NCI-H510A (cell line): ENCODE data around the gene GCNT2.
A peak's percentile ranks its signal among the peaks of the same experiment; 100 is the strongest.
"Not testable (repeated sequence)": the region's sequence is repeated elsewhere in the genome, so short reads cannot be mapped to it uniquely, and the experiment has no call there.

Source experiments
- DNase-seq: peaks from one replicate; lab custom pipeline; 2025; lab: John Stamatoyannopoulos, UW

The GCNT2 gene

GRCh38 chr6:10580570-10580969 is 59.4 kb downstream of the GCNT2 start:
- DNase-seq: no peak

- not testable (repeated sequence) for DNase-seq
These were observed 60.3 kb downstream of the GCNT2 start for GRCh38 chr6:10581402-10581801.

GRCh38 chr6:10582774-10583508 is 61.8 kb downstream of the GCNT2 start:
- peak; percentile 40 for DNase-seq

DNA sequence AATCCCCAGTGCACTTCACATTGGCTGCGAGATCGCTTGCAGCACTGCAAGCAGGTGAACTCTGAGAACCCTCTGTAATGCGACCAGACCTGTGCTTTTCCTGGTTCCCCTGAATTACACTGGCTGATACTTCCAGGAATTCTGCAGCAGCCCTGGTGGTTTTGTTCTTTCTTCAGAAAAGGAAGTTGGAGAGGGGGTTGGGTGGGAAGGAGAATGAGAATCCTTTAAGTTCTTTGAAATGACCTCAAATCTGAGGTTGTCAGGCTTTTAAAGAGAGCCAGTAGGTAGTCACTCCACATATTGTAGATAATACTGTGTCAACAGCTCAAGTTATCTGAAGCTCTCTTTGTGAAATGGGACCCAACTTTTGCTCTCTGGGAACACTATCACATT is 62.4 kb downstream of the GCNT2 start:
- DNase-seq: no peak

- no peak for DNase-seq
These were observed 63.5 kb downstream of the GCNT2 start for GRCh38 chr6:10584607-10585006.

- no peak for DNase-seq
These were observed 64.2 kb downstream of the GCNT2 start for GRCh38 chr6:10585209-10585845.

- no peak for DNase-seq
These were observed 65.2 kb downstream of the GCNT2 start for GRCh38 chr6:10586302-10586701.

- no peak for DNase-seq
These were observed 66.7 kb downstream of the GCNT2 start for GRCh38 chr6:10587656-10588406.

DNA sequence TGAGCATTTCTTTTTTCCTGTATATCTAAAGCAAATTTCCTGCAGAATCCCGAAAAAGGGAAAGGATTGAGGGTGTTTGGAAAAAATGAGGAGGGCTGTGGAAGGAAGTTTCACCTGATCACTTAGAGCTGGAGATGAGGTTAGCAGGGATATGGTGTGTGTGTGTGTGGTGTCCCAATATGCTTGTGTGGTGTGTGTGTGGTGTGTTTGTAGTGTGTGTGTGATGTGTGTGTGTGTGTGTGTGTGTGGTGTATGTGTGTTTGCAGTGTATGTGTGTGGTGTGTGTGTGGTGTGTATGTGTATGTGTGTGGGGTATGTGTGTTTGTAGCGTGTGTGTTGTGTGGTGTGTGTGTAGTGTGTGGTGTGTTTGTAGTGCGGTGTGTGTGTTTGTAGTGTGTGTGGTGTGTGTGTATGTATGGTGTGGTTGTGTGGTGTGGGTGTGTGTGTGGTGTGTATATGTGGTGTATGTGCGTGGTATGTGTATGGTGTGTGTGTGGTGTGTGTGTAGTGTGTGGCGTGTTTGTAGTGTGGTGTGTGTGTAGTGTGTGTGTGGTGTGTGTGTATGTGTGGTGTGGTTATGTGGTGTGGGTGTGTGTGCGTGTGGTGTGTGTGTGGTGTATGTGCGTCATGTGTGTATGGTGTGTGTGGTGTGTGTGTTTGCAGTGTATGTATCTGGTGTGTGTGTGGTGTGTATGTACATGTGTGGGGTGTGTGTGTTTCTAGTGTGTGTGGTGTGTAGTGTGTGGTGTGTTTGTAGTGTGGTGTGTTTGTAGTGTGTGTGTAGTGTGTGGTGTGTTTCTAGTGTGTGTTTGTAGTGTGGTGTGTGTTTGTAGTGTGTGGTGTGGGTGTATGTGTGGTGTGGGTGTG is 67.6 kb downstream of the GCNT2 start:
- no peak for DNase-seq

GRCh38 chr6:10589429-10589727 is 68.2 kb downstream of the GCNT2 start:
- DNase-seq: no peak

- no peak for DNase-seq
These were observed 68.8 kb downstream of the GCNT2 start for GRCh38 chr6:10589983-10590382.

DNA sequence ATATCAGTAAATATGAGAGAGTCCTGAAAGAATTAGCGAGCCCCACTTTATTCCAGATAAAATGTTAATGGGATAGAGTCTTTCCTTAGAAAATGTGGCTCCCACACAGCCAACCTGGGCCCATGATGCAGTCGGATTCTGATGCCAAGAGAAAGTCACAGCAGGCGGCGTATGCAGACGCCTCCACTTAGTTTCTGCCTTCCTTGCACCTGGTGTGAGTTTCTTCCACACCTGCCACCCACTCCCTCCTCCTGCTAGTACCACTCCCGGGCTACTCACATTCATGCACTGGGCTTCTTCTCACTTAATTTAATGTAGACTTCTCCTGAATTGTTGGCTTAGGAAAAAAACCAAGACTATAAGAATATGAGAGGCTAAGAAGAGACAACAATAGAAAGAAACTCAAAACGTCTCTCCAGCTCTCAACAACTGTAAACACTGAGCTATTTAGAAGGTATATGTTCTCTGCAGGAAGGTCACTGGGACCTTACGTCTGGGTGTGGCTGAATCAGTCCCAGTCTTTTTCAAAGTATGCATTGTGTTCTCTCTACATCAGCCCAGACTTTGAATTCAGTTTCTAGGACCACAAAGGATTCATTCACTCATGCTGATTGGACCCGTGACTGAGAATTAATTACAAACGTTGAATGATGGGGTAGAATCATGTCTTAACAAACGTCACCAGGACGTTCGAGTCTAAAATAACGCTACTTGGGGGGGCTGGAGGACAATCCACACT is 70.4 kb downstream of the GCNT2 start:
- no peak for DNase-seq

DNA sequence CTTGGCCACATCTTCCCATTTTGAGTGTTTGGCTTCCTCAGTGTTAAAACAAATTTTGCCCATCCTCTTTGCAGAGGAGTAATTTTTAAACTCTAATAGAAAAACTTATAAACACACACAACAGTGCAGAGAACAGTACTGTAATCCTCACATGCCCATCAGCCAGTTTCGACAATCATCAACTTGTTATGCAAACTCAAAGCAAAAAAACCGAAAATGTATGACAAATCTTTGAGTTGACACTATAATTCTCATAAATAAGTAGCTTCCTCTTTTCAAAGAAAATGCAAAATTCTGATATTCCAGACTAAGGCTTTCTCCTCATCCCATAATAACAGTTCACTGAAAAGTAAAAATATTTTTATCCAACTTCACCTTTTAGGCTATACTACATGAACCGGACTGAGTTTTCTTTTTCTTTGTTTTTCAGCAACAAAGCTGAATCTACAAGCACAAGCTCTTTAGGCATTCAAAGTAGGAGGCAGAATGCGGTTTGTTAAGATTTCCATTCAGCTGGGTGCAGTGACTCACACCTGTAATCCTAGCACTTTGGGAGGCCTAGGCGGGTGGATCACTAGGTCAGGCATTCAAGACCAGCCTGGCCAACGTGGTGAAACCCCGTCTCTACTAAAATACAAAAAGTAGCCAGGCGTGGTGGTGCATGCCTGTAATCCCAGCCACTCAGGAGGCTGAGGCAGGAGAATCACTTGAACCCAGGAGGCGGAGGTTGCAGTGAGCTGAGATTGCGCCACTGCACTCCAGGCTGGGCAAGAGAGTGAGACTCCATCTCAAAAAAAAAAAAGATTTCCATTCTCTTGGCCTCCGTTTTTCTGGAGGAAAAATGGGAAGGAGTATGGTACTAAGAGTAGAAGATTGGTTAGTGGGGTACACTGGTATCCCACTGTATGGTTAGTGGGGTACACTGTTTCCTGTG is 74.8 kb downstream of the GCNT2 start:
- DNase-seq: no peak

DNA sequence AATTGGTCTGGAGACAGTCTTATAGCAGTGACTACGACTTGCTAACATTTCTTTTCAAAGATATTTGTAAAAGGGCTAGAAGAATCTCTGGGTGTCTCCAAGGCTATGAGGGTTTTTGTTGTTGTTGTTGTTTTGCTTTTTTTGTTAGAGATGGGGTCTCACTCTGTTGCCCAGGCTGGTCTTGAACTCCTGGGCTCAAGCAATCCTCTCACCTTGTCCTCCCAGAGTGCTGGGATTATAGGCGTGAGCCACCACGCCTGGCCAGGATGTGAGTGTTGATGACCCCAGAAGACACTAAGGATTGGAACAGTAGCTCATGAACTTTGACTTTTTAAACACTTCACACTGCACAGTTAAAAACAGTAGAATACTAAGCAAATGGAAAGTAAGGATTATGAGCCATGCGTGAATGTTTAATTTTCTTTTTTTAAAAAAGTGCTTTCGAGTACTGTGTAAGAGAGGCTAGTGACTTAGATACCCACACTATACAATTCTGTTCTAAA is 76.4 kb downstream of the GCNT2 start:
- no peak for DNase-seq

DNA sequence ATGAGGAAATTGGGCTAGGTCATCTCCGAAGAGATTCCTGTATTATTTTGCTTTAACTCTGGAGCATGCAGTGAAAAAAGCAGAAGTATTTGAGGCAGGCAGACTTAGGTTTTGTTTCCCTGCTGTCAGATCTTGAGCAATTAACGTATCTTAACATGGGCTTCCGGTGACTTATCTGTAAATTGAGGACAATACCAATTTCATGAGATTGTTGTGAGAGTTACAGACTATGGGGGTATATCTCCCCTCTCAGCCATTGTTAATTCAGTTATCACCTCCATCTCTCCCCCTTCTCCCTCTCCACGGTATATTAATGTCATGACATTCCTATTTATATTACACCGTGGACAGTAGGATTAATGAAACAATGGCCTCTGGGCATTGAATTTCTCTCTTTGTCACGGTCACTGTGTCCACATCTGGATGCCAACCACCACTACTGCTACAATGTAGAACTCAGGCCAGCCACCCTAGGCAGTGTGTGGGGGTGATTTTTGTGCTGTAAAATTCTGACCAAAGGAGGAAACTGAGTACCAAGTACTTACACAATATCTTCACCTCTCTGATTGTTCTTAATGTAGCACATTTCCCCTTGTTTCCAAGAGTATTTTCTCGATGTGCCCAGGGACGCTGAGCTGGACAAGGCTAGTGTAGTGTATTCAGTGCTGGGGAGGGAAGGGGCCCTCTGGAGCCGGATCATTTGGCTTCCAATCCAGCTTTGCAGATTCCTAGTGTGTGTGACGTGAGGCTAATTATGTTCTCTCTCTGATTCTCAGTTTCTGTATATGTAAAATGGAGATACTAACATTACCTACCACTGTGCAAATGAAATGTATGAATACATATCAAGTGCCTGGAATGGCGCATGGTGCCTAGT is 77.2 kb downstream of the GCNT2 start:
- DNase-seq: no peak

GRCh38 chr6:10599046-10599445 is 77.9 kb downstream of the GCNT2 start:
- no peak for DNase-seq

- DNase-seq: not testable (repeated sequence)
These were observed 79.5 kb downstream of the GCNT2 start for GRCh38 chr6:10600681-10601080.

- DNase-seq: no peak
These were observed 82.1 kb downstream of the GCNT2 start for GRCh38 chr6:10603219-10603618.

DNA sequence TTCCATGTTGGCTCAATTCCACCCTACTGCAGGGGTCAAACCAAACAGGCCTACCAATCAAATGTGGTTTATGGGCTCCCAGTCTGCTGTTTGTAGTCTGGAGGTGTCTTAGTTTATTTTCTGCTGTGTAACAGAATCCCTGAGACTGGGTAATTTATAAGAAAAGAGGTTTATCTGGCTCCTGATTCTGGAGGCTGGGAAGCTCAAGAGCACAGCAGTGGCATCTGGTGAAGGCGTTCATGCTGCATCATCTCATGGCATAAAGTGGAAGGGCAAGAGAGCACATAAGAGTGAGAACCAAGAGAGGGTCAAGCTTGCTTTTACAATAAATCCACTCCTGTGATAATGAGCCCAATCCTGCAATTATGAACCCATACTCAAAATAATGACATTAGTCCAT is 87.9 kb downstream of the GCNT2 start:
- no peak for DNase-seq
